ENCODE measurements around the gene MINDY4. TPM values are rescaled to one million over a fixed set of nuclear protein-coding genes. Genes with fewer than 3 reads are reported as not detected.

The MINDY4 gene
- total and polyA plus RNA-seq, 2 donors (not counting 1 experiment from before 2014, with no cell fraction given) = 0.12 to 1.1 TPM

DNA sequence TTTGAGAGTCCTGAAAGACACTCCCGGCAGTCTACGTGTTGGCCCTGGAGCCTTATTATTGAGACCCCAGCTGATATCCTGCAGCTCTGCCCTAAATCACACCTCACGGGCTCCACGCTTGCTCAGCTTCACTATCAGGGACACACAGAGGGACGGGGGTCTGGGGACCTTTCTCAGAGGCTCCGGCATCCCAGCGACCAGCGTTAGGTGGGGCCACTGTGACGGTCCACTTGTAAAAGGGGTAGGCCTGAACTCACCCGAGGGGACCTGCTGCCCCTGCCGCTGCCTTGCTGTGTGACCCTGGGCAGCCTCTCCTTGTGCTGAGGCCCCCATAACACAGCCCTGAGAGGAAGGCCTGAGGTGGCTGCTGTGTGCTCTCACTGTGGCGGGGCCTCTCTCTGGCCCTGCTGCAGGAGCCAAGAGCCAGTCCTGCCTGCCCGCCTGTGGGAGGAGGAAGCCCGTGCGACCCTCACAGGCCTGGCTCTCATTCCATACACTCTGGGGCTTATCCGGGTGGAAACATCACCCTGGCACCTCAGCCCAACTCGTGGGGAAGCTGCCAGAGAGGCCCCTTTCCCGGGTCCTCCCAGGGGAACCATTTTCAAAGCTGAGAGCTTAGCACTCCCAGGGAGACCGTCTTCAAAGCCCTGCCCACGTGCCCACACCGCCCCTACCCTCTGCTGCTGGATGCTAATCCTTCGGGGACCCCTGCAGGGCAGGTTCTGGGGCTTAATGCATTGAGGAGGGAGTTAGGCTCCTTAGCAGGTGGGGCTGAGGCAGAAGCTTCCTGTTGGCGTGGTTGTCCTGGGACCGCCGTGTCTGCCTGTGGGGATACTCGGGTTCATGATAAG, 162.1 kb downstream of the MINDY4 start:
- Histone ChIP-seq H3K4me1 (ENCODE audit: control insufficient read depth in 2 of 2, insufficient read depth in 2 of 2, low read length in 2 of 2) (no peaks in the 10 kb centered on the region), H3K9ac (ENCODE audit: low read length) (no peak overlapping the region), H3K4me3 (ENCODE audit: control extremely low read depth in 1 of 5, extremely low read depth in 1 of 5, insufficient read depth in 1 of 5, low read depth in 2 of 5, low read length in 4 of 5) (no peak overlapping the region), H2AFZ (ENCODE audit: insufficient read depth, low read depth, low read length, poor library complexity, severe bottlenecking) (no peak overlapping the region), H3K27me3 (replicated peaks in 1 of 4; ENCODE audit: control extremely low read depth in 1 of 4, control insufficient read depth in 3 of 4, insufficient read depth in 4 of 4, low read length in 3 of 4) (peaks cover 0 to 12% (median under 1%) of the 10 kb centered on the region in 4 experiments), H3K79me2 (ENCODE audit: control insufficient read depth, insufficient read depth, low read length) (no peaks in the 10 kb centered on the region), H4K20me1 (ENCODE audit: control insufficient read depth, insufficient read depth, low read length, poor library complexity, severe bottlenecking) (no peaks in the 10 kb centered on the region), H3K27ac (ENCODE audit: low read length in 2 of 2) (no peak overlapping the region), H3K36me3 (replicated peaks in 1 of 2; ENCODE audit: control extremely low read depth in 1 of 2, control insufficient read depth in 1 of 2, extremely low read depth in 1 of 2, insufficient read depth in 2 of 2, low read length in 1 of 2) (no peaks in the 10 kb centered on the region), H3K9me3 (ENCODE audit: control extremely low read depth in 1 of 3, control insufficient read depth in 2 of 3, insufficient read depth in 1 of 3, low read length in 2 of 3) (peaks cover 0 to 4% (median 0%) of the 10 kb centered on the region in 3 donors), H3K4me2 (replicated peaks; ENCODE audit: low read depth, low read length, poor library complexity, severe bottlenecking) (no peak overlapping the region)
- TF ChIP-seq EZH2 (IDR thresholded peaks at IDR 0.05; ENCODE audit: borderline replicate concordance, insufficient read depth, low read depth, low read length, poor library complexity, severe bottlenecking) = no peak
- TF ChIP-seq CTCF (IDR thresholded peaks at IDR 0.05) = no peak
- H3K27me3 Mint-ChIP-seq = peaks cover 8% of the 10 kb centered on the region
- H3K27ac Mint-ChIP-seq = no peak overlapping the region
- WGBS (ENCODE audit: insufficient coverage) = 85% methylated on average over 23 of the region's 26 CpGs
- no peaks in the 10 kb centered on the region for H3K9me3 Mint-ChIP-seq (ENCODE audit: insufficient read depth)
- intact Hi-C loops (cut with micrococcal nuclease) = no loop called here
- no peaks in the 10 kb centered on the region for H3K4me1 Mint-ChIP-seq
- DNase-seq (no peak), ATAC-seq (ENCODE audit: low read depth) (no peak)
- POLR2A ChIA-PET = no interaction called here
- no peak overlapping the region for H3K4me3 Mint-ChIP-seq
- CTCF ChIA-PET = no interaction called here

DNA sequence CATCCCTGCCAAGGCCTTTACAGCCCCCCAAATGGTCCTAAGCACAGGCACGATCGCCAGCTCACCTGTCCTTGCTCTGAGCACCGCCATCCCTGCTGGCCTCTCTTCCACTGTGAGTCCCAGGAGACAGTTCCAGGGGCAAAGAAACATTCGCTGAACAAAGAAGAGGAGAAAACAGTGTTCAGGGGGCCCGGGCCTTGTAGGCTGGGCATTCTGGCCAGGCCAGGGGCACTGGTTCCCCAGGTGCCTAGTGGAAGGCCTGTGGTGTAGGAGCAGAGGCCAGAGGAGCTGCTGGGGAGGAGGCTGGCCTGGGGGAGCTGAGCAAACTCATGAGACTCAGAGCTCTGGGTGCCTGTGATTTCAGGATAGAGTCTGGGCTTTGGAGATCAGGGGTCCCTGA, 163.0 kb downstream of the MINDY4 start:
- H3K4me2 ChIP-seq (replicated peaks; ENCODE audit: low read depth, low read length, poor library complexity, severe bottlenecking) = no peak overlapping the region
- peaks cover 0 to 3% of the 10 kb centered on the region in 2 donors for H3K4me1 ChIP-seq (ENCODE audit: control insufficient read depth in 2 of 2, insufficient read depth in 2 of 2, low read length in 2 of 2)
- TF ChIP-seq EZH2 (IDR thresholded peaks at IDR 0.05; ENCODE audit: borderline replicate concordance, insufficient read depth, low read depth, low read length, poor library complexity, severe bottlenecking) = no peak
- no peak for TF ChIP-seq CTCF (IDR thresholded peaks at IDR 0.05)
- H3K4me3 ChIP-seq (ENCODE audit: control extremely low read depth in 1 of 5, extremely low read depth in 1 of 5, insufficient read depth in 1 of 5, low read depth in 2 of 5, low read length in 4 of 5) = no peak overlapping the region
- Mint-ChIP-seq H3K27me3 (peaks cover 8% of the 10 kb centered on the region), H3K27ac (no peak overlapping the region), H3K4me3 (no peak overlapping the region), H3K4me1 (no peaks in the 10 kb centered on the region), H3K9me3 (ENCODE audit: insufficient read depth) (no peaks in the 10 kb centered on the region)
- no peak overlapping the region for H3K27ac ChIP-seq (ENCODE audit: low read length in 2 of 2)
- H3K9ac ChIP-seq (ENCODE audit: low read length) = no peak overlapping the region
- H3K27me3 ChIP-seq (replicated peaks in 1 of 4; ENCODE audit: control extremely low read depth in 1 of 4, control insufficient read depth in 3 of 4, insufficient read depth in 4 of 4, low read length in 3 of 4) = peaks cover 0 to 18% (median 2%) of the 10 kb centered on the region in 4 experiments
- no peaks in the 10 kb centered on the region for H3K79me2 ChIP-seq (ENCODE audit: control insufficient read depth, insufficient read depth, low read length)
- ChIA-PET POLR2A (no interaction called here), CTCF (no interaction called here)
- H2AFZ ChIP-seq (ENCODE audit: insufficient read depth, low read depth, low read length, poor library complexity, severe bottlenecking) = no peak overlapping the region
- no peaks in the 10 kb centered on the region for H3K36me3 ChIP-seq (replicated peaks in 1 of 2; ENCODE audit: control extremely low read depth in 1 of 2, control insufficient read depth in 1 of 2, extremely low read depth in 1 of 2, insufficient read depth in 2 of 2, low read length in 1 of 2)
- WGBS (ENCODE audit: insufficient coverage) = 85% methylated on average over 5 of the region's 5 CpGs
- no peaks in the 10 kb centered on the region for H4K20me1 ChIP-seq (ENCODE audit: control insufficient read depth, insufficient read depth, low read length, poor library complexity, severe bottlenecking)
- intact Hi-C loops (cut with micrococcal nuclease) = no loop called here
- H3K9me3 ChIP-seq (ENCODE audit: control extremely low read depth in 1 of 3, control insufficient read depth in 2 of 3, insufficient read depth in 1 of 3, low read length in 2 of 3) = peaks cover 0 to 4% (median 0%) of the 10 kb centered on the region in 3 donors
- ATAC-seq (ENCODE audit: low read depth) (no peak), DNase-seq (no peak)
